ENCODE results near the gene ATRN. TPM values are rescaled to one million over a fixed set of nuclear protein-coding genes. Genes with fewer than 3 reads are reported as not detected.

ATRN gene
- total RNA-seq, 1 donor from 2014 or later: 37.0 TPM

- no peaks in the 10 kb centered on the region for H3K9me3 Mint-ChIP-seq (ENCODE audit: unreplicated experiment)
- H3K27ac Mint-ChIP-seq (ENCODE audit: unreplicated experiment): no peak overlapping the region
- H3K4me1 Mint-ChIP-seq (ENCODE audit: unreplicated experiment): peaks cover 3% of the 10 kb centered on the region
- no peak for TF ChIP-seq CTCF (IDR thresholded peaks at IDR 0.05; ENCODE audit: unreplicated experiment)
- no peak for DNase-seq (ENCODE audit: low spot score)
- H3K36me3 Mint-ChIP-seq (ENCODE audit: low read depth, unreplicated experiment): no peaks in the 10 kb centered on the region
- peaks cover 5% of the 10 kb centered on the region for H3K27me3 Mint-ChIP-seq (ENCODE audit: unreplicated experiment)
- no peak overlapping the region for H3K4me3 Mint-ChIP-seq (ENCODE audit: unreplicated experiment)
These were observed 16.0 kb upstream of the ATRN start for GRCh38 chr20:3454831-3455230.

- Mint-ChIP-seq H3K4me3 (ENCODE audit: unreplicated experiment) (no peak overlapping the region), H3K36me3 (ENCODE audit: low read depth, unreplicated experiment) (no peaks in the 10 kb centered on the region), H3K27me3 (ENCODE audit: unreplicated experiment) (peaks cover 7% of the 10 kb centered on the region), H3K9me3 (ENCODE audit: unreplicated experiment) (no peaks in the 10 kb centered on the region), H3K4me1 (ENCODE audit: unreplicated experiment) (peaks cover 9% of the 10 kb centered on the region), H3K27ac (ENCODE audit: unreplicated experiment) (no peak overlapping the region)
- TF ChIP-seq CTCF (IDR thresholded peaks at IDR 0.05; ENCODE audit: unreplicated experiment): no peak
- DNase-seq (ENCODE audit: low spot score): no peak
These were observed 14.2 kb upstream of the ATRN start for GRCh38 chr20:3456648-3457047.

GRCh38 chr20:3459881-3460307, 10.9 kb upstream of the ATRN start:
- H3K9me3 Mint-ChIP-seq (ENCODE audit: unreplicated experiment): no peaks in the 10 kb centered on the region
- H3K4me1 Mint-ChIP-seq (ENCODE audit: unreplicated experiment): peaks cover 9% of the 10 kb centered on the region
- H3K27me3 Mint-ChIP-seq (ENCODE audit: unreplicated experiment): peaks cover 7% of the 10 kb centered on the region
- DNase-seq (ENCODE audit: low spot score): no peak
- H3K36me3 Mint-ChIP-seq (ENCODE audit: low read depth, unreplicated experiment): no peaks in the 10 kb centered on the region
- H3K4me3 Mint-ChIP-seq (ENCODE audit: unreplicated experiment): no peak overlapping the region
- H3K27ac Mint-ChIP-seq (ENCODE audit: unreplicated experiment): no peak overlapping the region
- TF ChIP-seq CTCF (IDR thresholded peaks at IDR 0.05; ENCODE audit: unreplicated experiment): no peak

GRCh38 chr20:3461211-3461771, 9.5 kb upstream of the ATRN start:
- H3K9me3 Mint-ChIP-seq (ENCODE audit: unreplicated experiment): no peaks in the 10 kb centered on the region
- no peak overlapping the region for H3K27ac Mint-ChIP-seq (ENCODE audit: unreplicated experiment)
- DNase-seq (ENCODE audit: low spot score): no peak
- peaks cover 19% of the 10 kb centered on the region for H3K4me1 Mint-ChIP-seq (ENCODE audit: unreplicated experiment)
- no peaks in the 10 kb centered on the region for H3K36me3 Mint-ChIP-seq (ENCODE audit: low read depth, unreplicated experiment)
- no peak for TF ChIP-seq CTCF (IDR thresholded peaks at IDR 0.05; ENCODE audit: unreplicated experiment)
- H3K4me3 Mint-ChIP-seq (ENCODE audit: unreplicated experiment): peak overlapping the region; percentile 10
- peaks cover 8% of the 10 kb centered on the region for H3K27me3 Mint-ChIP-seq (ENCODE audit: unreplicated experiment)

GRCh38 chr20:3461911-3462677, 8.7 kb upstream of the ATRN start:
- TF ChIP-seq CTCF (IDR thresholded peaks at IDR 0.05; ENCODE audit: unreplicated experiment): no peak
- Mint-ChIP-seq H3K4me3 (ENCODE audit: unreplicated experiment) (no peak overlapping the region), H3K36me3 (ENCODE audit: low read depth, unreplicated experiment) (no peaks in the 10 kb centered on the region), H3K9me3 (ENCODE audit: unreplicated experiment) (no peaks in the 10 kb centered on the region), H3K27ac (ENCODE audit: unreplicated experiment) (no peak overlapping the region), H3K4me1 (ENCODE audit: unreplicated experiment) (peaks cover 23% of the 10 kb centered on the region), H3K27me3 (ENCODE audit: unreplicated experiment) (peaks cover 8% of the 10 kb centered on the region)
- no peak for DNase-seq (ENCODE audit: low spot score)
